Fibroblast of the conjunctiva (primary cell): Measurements from ENCODE around the gene ERI3.

Experiments used
- DNase-seq: peaks from one replicate; pipeline ENCODE4 v3.0.0-alpha.2; 2010; ENCODE audit warnings: low read depth

ERI3 gene

DNA sequence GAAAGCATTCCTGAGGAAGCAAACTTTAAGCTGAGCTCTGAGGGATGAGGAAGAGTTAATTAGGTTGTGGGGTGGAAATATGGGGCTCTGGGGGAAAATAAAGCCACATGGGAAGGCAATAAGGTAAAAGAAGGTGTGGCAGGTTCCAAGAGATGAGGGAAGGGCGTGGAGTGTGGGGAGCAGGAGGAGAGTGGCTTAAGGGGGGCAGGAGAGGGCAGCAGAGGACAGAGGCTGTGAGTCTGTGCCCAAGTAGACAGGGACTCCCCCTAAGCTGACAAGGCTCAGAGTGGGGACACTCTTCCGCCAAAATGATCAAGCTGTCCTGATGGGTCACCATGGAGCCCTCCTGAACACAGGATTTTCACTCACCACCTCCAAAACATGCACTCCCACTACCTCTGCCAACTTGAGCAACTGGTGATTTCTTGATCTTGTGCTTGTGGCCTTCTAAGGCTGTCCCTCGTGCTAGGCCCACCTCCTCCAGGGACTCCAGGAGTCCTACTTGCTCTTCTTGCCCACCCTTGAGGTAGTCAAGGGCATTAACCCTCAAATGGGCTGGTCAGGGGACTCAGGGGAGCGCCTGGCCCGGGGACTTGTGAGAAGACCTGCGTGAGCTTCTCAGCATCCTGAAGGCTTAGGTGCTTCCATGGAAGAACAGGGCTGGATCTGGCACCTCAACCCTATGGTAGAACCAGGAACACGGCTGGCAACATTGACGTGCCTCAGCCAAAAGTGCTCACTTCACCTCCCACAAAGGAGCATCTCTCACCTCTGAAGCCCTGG is 118.4 kb downstream of the ERI3 start:
- no peak for DNase-seq

DNA sequence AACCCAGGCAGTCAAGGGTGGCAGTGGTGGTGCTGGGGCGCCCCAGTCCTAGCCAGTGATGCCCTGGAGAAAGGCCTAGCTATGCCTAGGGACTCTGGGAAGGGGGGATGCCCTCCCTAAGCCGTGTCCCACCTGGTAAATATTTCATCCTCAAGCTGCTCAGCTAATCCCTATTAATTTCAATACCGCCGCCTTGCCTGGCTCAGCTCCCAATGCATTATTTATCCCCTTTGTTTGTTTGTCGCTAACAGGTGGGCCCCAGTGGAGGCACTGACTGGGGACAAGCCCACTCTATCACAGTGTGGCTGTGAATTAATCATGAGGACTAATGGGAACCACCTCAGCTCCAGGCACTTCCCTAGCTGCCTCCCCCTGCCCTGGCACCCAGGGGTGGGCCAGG is 119.2 kb downstream of the ERI3 start:
- no peak for DNase-seq

DNA sequence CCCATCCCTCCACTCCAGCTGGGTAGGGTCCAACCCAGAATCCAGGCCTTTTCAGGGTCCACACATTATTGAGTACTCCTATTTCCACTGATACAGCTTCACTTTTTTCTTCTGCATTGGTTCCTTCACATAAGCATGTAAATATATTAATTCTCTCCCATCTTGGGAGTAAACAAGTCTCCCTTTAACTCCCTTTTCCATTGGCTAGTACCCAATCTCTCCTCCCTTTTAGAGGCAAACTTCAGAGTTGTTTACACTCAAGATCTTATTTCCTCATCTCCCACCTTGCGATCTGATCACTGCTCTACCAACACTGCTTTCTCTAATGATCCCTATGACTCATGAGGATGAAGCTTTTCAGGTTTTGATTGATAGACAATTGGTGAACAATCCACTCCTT is 121.5 kb downstream of the ERI3 start:
- DNase-seq, result no peak

DNA sequence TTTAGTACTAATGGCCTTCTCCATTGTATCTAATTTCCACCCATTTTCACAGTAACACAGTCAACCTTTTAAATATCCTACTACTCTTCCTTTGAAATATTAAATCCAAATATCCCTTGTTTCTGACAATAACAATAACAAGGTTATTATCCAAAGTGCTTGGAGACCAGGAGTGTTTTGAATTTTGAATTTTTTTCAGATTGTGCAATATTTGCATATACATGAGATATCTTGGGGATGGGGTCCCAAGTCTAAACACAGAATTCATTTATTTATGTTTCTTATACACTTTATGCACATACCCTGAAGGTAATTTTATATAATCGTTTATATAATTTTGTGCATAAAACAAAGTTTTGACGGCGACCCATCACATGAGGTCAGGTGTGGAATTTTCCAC is 124.3 kb downstream of the ERI3 start:
- no peak for DNase-seq

DNA sequence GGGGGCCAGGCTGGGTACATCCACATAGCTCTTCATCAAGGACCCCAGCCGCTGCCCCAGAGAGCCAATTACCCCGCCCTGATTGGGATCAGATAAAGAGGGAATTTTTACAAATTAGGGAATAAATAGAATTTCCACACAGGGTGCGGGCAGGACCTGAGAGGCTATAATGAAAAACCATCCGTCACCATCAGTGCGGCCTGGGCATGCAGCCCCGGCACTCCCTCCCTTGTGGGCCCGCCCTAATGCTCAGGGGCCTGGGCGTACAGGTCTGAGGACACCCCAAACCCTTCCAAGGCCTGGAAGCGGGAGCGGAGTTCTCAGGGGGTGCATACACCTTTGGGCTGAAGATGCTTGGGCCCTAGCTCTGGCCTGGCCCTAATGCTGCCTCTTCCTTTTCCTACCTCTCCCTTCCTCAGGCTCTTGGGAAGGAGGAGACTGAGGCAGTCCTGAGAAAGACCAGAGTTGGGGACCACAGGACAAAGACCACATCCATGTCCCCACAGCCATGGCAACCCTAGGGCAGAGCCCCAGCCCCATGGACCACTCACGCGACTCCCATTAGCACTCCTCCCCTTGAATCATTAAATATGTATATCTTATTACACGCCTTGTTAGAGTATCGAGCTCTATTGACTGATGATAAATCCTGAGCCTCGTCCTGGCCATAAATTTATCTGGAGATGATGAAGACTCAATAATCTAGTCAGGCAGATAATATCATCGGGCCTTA is 125.5 kb downstream of the ERI3 start:
- DNase-seq, result no peak

DNA sequence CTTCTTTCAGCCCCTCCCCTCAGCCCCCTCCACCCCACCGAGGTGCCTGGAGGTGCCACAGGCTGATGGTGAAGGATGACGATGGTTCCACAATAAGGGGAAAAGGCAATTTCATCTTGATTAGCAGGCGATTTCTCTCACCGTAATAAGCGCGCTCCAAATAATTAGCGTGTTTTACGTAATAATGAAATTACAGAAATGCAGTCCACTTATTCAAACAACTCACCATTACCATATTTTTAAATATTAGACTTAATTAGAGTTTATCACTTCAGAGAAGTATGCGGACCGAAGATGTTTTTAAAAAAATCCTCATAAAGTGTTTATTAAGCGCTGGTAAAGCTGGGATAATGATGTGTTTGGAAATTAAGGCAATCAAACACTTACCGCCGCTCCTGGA is 126.8 kb downstream of the ERI3 start:
- no peak for DNase-seq

DNA sequence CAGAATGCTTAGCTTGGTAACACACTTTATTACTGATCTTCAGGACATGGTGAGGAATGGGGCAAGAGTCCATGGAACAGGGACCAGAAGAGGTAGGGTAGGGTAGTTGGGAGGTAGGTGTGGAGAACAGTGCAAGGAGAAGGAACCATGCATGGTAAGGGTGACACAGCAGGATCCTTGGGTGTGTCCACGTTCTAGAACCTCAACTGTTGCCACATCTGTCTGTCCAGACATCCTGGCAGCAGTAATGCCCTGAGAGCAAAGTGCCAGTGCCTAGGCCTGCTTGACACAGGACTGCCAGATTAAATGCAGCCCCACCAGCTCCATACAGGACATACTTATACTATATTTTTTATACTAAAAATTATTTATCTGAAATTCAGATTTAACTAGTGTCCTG is 127.8 kb downstream of the ERI3 start:
- DNase-seq, result no peak

DNA sequence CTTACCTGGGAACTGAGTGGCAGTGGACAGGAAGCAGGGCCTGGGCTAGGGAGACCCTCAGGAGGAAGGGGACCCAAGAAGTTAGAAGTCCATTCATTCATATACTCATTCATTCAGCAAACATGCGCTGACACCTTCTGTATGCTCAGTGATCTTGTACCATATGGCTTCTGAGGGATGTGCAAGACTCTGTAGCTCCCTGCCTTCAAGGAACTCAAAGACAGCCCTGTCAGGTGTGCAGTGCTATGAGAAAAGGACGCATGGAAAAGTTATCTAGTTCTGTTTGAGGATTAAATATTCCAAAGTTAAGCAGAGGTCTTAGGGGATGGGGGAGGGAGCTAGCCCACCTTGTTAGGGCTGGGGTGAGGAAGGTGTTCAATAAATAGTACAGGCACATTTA is 129.3 kb downstream of the ERI3 start:
- DNase-seq, result no peak

DNA sequence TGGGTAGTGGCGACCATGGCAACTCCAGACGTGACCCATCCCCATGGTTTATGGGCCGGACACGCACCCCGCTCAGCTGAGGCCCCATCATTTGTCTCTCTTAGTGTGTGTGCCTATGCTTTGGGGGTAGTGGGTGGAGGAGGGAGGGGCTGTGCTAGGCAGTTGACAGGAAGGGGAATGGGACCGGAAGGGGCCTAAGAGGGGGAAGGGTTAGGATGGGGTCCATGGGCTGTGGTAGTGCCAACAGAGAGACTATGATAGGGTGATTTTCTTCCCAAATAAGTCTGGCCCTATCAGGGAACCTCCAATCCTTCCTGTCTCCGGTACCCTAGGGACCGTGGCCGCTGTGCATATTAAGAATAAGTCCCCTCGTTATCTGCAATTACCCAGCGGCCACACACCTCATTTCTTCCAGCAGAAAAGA is 131.9 kb downstream of the ERI3 start:
- DNase-seq, result no peak

DNA sequence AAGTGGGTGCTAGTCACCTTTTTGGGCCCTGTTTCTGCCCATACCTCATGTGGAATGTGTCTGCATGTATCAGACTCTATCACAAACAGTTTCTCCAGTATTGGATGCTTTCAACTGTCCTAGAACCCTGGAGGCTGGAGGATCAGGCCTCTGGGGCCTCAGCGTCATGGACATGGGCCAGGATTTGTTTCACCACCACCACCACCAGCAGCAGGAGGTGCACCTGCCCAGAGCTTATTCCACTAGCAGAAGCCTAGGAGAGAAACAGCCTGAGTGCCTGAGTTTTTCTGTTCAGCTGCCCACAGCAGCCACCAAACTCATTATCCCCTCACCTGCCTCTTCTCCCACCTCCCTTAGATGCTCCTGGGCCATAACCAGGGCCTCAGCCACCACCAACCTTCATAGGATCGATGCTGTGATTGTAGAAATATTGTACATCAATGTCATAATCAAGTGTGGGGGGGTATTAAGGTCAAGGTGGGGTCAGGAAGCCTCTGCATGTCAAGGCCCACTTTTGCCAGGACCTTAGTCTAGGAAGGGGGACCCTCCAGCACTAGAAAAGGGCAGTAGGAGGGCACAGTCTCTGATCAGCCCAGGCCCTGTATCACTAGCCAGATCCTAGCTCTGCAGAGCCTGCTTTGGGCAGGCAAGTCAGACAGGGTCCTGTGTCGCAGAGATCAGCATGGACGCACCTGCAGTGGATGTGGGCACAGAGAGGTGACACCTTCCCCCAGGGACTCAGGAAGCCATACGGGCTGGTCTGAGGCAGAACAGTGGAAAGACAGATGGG is 132.5 kb downstream of the ERI3 start:
- DNase-seq, result no peak

DNA sequence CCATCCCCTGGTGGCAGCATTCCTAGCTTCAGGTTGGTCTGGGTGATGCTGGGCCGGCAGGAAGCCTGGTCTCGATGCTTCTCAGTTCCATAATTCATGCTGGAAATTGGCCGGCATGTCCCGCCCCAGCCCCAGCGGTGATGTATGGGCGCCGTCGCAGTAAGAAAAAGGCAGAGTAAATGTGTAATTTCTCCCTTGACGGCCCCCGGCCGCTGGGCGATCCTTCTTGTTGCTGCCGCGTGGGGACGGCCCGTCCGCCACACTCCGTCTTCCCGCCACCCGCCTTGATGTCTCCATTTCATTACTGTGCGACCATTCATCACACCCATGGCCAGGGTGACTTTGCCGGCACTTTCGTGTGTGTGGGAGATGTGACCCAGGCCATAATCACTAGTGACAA is 133.3 kb downstream of the ERI3 start:
- no peak for DNase-seq

DNA sequence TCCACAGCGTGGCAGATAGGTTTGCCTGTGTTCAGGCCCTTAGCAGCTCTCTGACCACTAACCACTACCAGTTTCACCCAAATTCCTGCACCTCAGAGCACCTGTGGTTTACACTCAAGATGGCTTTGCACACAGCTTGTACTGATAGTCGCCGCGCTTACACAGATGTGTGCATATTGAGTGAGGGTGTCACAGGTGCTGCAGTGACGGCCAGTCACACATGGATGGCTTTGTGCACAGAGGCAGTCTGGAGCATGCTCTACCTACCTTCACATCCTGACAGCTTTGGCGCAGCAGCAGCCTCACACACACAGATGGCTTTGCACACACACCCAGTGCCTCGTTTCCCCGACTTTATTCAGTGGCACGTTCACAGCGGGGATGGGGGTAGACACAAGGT is 134.3 kb downstream of the ERI3 start:
- DNase-seq, result no peak

DNA sequence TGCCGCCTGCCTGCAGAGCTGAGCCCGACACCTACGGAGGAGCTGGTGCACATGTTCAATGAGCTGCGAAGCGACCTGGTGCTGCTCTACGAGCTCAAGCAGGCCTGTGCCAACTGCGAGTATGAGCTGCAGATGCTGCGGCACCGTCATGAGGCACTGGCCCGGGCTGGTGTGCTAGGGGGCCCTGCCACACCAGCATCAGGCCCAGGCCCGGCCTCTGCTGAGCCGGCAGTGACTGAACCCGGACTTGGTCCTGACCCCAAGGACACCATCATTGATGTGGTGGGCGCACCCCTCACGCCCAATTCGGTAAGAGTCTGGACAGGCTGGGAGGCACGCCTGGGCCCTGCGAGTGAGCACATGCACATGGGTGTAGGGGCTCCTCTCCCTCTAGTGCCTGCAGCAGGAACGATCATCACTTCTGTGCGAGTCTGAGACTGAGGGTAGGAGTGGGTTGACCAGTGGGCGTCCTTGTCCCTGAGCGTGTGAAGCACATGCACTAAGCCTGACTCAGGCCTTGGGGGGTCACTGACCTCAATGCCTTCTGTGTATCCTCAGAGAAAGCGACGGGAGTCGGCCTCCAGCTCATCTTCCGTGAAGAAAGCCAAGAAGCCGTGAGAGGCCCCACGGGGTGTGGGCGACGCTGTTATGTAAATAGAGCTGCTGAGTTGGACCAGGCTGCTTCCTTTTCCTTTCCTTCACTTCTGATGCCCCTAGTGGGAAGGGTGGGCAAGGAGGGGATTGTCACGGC is 134.9 kb downstream of the ERI3 start:
- no peak for DNase-seq

DNA sequence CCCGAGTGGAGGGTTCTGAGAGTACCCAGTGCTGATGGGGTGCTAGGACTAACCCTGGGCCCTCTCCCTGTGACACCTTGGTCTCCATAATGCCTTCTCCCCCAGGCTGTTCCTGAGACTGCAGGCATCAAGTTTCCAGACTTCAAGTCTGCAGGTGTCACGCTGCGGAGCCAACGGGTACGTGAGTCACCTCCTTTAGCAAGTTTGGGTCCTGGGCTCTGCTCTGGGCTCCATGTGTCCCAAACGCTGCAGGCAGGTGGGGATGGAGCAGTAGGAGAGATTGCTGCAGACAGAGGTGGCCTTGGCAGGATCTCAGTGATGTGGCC is 135.8 kb downstream of the ERI3 start:
- DNase-seq, result no peak

DNA sequence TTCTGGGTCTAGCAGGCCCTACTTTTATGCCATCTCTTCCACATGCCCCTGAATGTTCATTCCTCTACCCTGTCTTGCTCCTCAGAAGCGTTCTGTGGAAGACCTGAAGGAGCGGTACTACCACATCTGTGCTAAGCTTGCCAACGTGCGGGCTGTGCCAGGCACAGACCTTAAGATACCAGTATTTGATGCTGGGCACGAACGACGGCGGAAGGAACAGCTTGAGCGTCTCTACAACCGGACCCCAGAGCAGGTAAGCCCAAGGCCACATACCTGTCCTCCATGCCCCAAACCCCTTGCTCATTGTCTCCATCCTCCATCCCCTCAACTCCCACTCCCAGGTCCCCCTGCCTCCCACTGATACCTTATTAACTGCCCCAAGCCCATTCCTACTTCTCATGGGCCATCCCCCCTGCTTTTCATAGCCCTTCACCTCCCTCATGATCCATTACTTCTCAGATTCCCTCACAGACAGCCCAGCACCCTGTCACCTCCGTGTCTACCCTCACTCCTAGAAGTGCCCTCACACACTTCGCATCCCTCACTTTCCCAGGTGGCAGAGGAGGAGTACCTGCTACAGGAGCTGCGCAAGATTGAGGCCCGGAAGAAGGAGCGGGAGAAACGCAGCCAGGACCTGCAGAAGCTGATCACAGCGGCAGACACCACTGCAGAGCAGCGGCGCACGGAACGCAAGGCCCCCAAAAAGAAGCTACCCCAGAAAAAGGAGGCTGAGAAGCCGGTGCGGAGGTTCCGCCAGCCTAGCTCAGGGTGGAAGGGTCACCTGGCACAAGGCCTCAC is 136.4 kb downstream of the ERI3 start:
- DNase-seq, result no peak

DNA sequence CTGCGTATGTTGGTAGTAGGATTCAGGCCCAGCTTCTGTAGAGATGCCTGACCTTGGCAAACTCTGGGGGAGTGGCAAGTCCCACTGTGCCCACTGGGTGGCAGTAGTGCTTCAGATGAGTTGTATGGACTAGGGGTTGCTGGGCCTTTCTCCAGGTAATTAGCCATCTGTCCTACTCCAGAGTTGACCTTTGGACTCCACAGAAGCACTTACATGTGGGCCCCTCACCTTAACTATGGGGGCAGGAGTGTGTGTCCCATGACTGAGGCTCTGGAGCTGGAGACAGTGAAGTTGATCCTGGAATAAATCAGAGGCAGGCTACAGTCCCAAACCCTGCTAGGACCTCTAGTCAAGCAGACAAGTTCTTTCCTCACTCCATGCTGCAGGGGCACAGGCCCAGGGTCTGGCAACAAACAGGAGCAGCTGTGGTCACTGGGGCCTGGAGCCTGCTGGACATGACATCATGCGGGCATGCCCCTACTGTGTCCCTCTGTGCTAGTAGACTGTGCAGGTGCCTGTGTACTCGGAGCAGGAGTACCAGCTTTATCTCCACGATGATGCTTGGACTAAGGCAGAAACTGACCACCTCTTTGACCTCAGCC is 137.1 kb downstream of the ERI3 start:
- DNase-seq, result peak; percentile 45

DNA sequence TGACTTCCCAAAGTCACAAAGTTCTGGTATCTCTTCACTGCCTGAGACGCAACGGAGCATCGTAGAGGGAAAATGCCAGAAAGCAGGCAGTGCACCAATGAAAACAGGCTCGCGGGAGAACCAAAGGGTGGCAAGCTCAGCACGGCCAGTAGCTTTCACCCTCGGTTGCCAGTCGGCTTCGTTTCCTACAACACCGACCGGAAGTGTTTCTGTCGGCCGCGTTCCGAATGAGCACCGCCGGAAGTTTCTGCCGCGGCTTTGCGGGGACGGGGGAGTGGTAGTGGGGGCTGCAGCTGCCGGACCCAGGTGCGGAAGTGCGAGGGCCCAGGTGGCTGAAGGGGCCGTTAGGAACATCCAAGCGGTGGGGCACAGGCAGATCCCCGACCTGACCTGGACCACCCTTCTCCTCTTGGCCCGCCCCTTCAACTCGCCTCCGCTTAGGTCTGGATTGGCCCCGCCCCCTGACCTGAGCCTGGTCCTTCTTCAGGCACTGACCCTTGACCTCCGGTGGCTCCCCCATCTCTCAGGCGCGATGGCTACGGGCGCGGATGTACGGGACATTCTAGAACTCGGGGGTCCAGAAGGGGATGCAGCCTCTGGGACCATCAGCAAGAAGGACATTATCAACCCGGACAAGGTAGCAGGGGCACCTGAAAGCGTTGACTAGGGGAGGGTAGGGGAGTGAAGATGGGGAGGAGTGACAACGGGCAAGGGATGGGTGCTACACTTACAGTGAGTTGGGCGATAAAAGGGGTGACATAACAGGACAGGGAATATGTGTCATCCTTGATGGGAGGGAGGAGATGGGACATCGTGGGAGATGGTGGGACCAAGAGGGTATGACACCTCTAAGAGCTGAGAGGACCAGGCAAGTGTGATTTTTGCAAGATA is 141.6 kb downstream of the ERI3 start, which contains the start of gene DMAP1:
TSS of gene DMAP1 (plus strand) at position 250 of the 891 bp plus-strand sequence. CDS start at position 533, 283 bp downstream.
- peak; percentile 70 for DNase-seq

DNA sequence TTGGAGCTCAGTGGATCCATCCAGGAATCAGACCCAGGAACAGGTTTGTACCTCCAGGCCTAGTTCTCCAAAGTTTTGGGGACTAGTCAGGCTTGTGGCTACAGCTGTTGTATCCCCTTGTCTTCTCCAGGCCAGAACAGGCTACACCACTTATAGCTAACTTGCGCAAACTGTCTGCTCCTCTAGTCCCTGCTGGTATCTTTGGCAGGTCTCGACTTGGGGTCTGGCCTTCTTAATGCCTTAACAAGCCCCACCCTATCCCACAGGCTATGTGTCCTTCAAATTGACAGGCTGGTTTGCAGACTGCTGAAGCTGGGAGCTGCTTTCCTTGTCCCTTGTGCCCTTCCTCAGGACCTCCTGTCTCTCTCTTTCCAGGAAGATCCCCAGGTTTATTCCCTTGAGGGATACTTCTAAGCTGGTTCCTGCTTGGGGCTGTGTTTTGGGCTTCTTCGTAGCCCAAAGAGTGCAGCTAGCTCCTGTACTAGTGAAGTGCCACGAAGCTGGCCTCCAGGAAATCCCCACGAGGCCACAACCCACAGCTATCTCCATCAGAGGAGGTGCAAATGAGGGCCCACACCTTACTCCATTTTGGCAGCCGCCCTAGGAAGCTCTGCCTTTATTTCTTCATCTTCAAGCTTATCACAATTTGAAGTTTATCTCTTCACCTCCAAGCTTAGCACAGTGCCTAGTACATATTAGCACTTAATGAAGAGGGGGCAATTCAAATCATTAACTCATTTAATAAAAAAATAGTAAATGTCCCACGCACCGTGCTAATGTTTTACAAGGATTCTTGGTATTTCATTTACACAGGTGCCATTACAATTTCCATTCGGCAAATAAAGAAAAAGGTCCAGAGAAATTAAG is 142.5 kb downstream of the ERI3 start:
- no peak for DNase-seq

DNA sequence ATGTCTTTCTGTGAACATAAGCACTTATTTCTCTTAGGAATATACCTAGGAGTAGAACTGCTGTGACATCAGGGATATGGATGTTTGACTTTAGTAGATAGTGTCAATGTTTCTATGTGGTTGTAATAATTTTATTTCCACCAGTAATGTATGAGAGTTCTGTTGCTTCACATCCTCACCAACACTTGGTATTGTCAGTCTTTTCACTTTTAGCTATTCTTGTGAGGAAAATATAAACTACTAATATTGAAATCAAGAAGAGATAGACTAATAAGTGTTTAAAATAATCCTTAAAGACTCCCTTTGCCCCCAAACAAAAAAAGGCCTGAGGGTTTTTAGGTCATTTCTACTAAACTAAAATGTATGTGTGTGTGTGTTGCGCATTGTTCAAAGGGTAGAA is 144.5 kb downstream of the ERI3 start:
- no peak for DNase-seq
